NCI-H2081 treated with DMSO at 0.1 percent for 48 hours (cell line): ENCODE measurements around the gene CHCT1.
"Not testable (repeated sequence)": the region's sequence is repeated elsewhere in the genome, so short reads cannot be mapped to it uniquely, and the experiment has no call there.

Source experiments
- DNase-seq: peaks from one replicate; lab custom pipeline; 2025; lab: John Stamatoyannopoulos, UW

Gene CHCT1

DNA sequence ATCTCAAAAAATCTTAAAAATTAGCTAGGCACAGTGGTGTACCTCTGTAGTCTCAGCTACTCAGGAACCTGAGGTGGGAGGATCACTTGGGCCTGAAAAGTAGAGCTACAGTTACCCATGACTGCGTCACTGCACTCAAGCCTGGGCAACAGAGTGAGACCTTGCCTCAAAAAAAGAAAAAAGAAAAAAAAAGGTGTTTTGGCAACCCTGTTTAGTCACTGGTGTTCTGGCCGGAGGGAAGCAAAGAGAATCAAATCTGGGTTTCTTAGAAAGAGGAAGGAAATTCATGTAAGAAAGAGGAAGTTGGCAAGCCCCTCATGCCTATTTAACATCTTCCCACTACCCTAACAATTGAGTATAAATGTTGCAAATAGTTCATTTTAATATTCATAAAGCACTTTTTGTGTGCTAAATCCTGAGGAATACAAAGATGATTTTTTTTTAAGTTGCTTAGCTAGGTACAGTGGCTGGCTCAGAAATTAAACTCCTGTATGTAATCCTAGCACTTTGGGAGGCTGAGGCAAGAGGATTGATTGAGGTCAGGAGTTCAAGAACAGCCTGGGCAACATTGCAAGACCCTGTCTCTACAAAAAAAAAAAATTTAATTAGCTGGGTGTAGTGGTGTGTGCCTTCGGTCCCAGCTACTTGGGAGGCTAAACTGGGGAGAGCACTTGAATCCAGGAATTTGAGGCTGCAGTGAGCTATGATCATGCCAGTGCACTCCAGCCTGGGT lies 23.9 kb upstream of the CHCT1 start:
- DNase-seq, result no peak

DNA sequence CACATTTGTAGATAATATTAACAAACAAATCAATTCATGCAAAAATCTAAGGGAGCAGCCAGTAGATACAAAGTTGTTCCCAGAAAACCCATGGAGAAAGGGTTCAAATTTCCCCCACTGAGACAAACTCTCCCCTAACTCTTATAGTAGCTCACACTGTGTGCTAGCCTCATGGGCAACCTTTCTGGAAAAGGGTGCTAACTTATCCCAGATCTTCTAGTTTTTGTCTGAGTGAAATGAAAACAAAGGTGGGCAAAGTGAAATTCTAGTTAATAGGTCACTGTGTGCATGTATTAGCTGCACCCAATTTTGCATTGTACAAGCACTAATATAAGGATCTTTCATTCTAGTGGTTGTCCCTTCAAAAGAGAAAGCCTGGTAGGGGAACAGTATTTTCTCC lies 20.5 kb upstream of the CHCT1 start:
- no peak for DNase-seq

DNA sequence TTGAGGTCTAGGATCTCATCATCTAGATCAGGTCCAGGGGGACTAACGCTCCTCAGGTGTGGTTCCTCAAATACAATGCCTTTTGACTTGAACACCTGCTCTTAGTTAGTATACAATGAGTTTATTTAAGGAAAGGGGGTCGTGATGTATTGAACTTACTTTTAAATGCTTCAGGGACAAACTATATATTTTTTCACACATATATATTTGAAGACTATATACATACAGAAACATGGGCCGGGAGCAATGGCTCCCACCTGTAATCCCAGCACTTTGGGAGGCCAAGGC lies 18.8 kb upstream of the CHCT1 start:
- DNase-seq, result no peak

DNA sequence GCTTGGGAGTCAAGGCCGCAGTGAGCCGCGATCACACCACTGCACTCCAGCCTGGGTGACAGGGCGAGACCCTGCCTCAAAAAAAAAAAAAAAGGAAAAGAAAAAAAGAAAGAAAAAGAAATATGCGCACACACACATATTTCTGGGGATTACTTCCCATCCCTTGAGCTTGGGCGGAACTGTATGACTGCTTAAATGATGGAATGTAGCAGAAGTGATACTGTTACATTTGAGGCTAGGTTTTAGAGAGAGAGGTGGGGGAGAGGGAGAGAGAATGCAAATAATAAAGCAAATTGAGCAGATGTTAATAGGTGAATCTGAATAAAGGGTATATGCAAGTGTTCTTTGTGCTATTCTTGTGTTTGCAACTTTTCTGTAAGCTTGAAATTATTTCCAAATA lies 18.3 kb upstream of the CHCT1 start:
- DNase-seq, result no peak

GRCh38 chr17:60406887-60407286 lies 15.4 kb upstream of the CHCT1 start:
- no peak for DNase-seq

- no peak for DNase-seq
These were observed 12.3 kb upstream of the CHCT1 start for GRCh38 chr17:60410001-60410400.

DNA sequence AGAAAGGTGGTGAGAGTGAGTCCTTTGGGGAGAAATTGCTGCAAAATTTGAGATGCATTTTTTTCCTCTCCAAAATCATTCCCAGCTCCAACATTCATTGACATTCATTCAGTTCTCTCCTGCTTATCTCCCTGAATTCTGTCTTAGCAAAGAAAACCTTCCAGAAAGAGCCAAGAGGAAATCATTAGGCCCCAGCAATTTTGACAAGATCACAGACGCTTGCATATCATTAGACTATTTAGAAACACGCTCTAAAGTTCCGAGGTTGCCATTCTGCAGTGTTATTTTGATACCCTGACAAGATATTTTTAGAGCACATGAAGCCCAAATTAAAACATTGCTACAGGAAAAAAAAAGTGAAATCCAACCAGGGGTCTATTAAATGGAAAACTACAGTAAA lies 9.6 kb upstream of the CHCT1 start:
- DNase-seq, result no peak

- DNase-seq, result no peak
These were observed 7.1 kb upstream of the CHCT1 start for GRCh38 chr17:60415146-60415545.

DNA sequence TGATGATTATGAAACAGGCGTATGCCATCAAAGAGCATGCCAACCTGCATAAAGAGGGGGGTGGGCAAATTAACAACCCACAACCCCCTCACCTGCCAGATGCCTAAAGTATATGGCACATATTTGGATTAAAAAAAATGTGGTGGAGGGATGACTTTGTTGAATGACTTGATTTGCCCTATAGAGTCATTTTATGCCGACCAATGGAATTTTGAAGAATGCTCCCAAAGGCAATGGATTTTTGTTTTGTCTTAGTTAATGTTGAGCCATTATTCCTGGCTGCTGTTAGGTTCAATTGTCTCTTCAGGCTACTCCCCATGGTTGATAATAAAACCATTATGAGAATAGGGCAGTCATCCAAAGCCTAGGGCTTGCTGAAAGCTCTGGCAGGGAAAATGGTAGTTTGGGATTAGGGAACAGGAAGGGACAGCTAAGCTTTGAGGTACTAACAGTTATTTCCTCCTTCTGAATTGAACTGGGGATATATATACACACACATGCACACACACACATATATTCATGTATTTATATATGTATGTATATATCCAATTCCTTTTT lies 5.8 kb upstream of the CHCT1 start:
- DNase-seq, result peak; percentile 11

GRCh38 chr17:60419003-60419402 lies 3.3 kb upstream of the CHCT1 start:
- not testable (repeated sequence) for DNase-seq

- DNase-seq, result not testable (repeated sequence)
These were observed 2.4 kb upstream of the CHCT1 start for GRCh38 chr17:60419875-60420274.

DNA sequence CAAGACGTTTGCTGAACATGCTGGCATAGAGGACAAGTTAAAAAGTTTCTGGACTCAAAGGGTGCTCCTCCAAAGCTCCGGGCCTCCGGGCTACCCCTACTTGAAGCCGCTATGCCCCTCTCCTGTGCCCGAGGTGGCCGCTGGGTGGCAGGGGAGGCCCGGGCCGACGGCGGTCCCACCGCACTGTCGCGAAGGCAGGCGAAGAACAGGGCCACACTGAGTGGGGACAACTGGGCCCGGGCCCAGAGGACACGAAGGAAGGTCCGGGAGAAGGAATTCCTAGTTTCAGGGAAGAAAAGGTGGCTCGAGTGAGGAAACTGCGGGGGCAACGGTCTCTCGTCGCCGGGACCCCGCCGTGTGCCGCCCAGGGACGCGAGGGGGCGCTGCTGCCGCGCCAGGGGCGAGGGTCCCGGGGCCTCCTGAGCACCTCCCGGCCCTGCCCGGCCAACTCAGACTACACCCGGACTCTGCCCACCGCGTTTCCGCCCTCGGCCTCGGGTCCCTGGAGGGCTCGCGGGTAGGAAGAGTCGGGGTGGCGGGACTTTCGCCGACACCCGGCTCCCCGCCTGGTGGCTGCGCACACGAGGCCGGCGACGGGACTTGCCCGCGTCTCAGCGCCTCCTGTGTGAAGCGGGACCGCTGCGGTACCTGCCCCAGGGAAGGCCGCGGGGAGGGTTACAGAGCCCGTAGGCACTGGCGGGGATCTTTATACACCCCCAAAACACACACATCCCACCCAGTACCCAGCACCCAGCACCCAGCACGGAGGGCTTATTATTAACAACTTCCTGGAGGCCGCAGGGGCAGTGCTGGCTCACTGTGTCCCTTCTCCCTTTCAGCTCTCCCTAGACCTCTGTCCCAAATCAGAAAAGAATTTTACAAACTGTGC lies 772 bp upstream of the CHCT1 start:
- no peak for DNase-seq

GRCh38 chr17:60423865-60424264 lies 1.6 kb downstream of the CHCT1 start:
- no peak for DNase-seq

- DNase-seq, result no peak
These were observed 3.3 kb downstream of the CHCT1 start for GRCh38 chr17:60425626-60426025.

DNA sequence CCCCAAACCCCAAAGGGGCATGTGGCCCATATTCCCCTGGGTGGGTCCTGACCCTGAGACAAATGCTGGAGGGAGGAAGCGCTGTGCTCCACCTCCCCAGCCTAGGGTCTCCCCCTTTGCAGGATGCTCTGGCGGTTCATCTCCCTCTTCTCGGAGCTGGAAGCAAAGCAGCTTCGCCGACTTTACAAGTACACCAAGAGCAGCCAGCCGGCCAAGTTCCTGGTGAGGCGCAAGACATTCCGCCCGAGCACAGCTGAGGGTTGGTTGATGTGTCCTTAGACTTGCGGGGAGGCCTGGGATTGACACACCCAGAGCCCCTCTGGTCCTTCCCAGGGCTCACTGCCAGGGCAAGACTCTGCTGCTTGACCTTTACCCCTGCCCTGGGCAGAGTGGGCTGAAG lies 4.3 kb downstream of the CHCT1 start:
- no peak for DNase-seq

- not testable (repeated sequence) for DNase-seq
These were observed 6.2 kb downstream of the CHCT1 start for GRCh38 chr17:60428491-60428890.

- DNase-seq, result not testable (repeated sequence)
These were observed 8.3 kb downstream of the CHCT1 start for GRCh38 chr17:60430561-60430960.

DNA sequence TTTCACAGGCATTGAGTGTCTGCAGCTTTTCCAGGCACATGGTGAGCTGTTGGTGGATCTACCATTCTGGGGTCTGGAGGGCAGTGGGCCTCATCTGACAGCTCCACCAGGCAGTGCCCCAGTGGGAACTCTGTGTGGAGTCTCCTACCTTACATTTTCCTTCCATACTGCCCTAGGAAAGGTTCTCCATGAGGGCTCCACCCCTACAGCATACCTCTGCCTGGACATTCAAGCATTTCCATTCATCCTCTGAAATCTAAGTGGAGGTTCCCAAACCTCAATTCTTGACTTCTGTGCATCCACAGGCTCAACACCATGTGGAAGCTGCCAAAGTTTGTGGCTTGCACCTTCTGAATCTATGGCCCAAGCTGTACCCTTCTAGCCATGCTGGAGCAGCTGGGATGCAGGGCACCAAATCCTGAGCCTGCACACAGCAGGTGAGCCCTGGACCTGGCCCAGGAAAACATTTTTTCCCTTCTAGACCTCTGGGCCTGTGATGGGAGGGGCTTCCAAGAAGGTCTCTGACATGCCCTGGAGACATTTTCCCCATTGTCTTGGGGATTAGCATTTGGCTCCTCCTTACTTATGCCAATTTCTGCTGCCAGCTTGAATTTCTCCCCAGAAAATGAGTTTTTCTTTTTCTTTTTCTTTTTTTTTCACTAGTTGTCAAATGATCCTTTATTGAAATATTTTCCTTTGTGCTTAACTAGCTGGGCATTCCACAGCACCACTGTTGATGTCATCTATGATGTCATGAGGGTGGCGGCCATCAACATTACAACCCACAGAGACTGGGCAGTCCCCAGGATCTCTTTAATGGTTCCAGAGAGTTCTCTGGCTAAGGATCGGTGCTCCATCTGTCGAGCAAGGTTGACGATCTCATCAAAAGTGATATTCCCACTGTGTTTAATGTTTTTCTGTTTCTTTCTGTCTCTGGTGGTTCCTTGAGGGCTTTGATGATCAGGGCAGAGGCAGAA lies 11.0 kb downstream of the CHCT1 start:
- not testable (repeated sequence) for DNase-seq

- peak; percentile 49 for DNase-seq
These were observed 13.2 kb downstream of the CHCT1 start for GRCh38 chr17:60435244-60436167.

DNA sequence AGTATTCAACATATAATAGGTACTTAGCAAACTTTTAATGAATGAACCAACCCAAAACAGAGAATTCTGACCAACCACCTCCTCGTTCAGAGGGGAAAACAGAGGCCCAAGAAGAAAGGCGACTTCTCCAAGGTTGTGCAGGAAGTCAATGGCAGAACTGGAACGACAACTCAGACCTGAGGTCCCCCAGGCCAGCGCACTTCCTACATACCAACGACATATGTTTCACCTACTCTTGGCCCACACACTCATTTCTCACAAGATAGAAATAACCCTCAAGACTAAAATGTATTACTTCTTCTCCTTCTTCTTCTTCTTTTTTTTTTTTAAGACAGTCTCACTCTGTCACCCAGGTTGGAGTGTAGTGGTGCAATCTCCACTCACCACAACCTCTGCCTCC lies 14.4 kb downstream of the CHCT1 start:
- DNase-seq, result no peak

GRCh38 chr17:60439501-60439900 lies 17.2 kb downstream of the CHCT1 start:
- no peak for DNase-seq
